ENCODE results near the gene TTC9C.
A peak's percentile ranks its signal among the peaks of the same experiment; 100 is the strongest.
"Not testable (repeated sequence)": the region's sequence is repeated elsewhere in the genome, so short reads cannot be mapped to it uniquely, and the experiment has no call there.

TTC9C gene, protein sequence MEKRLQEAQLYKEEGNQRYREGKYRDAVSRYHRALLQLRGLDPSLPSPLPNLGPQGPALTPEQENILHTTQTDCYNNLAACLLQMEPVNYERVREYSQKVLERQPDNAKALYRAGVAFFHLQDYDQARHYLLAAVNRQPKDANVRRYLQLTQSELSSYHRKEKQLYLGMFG

DNA sequence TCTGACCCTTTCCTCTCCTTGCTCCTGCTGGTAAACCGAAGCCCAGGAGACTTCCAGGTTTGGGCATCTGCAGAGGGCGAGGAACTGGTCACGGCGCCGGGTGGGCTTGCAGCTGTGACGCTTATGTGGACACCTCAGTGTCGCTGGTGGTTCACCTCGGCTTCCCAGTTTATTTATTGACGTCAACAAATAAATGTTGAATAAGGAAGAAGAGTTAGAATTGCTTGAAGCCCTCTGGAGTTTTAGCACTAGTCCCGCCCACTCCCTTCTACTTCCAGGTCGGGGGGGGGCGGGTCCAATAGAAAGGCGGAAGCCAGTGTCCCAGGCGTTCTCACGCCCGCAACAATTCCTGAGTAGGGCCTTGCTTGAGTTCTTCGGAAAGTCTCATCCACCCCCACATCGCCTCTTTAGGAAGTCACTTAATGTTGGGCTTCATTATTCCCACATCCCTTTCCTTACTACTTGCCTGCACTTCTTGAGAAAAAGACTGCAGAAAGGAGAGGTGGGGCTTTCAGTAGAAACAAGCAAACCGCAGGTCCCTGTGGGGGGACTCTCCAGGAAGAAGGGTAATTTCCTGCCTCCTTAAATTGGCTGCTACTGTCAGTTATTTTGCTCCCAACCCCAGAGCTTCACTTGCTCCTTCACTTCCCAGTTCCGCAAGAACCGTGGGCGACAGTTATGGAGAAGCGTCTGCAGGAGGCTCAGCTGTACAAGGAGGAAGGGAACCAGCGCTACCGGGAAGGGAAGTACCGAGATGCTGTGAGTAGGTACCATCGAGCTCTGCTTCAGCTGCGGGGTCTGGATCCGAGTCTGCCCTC lies at the start of gene TTC9C:
TSS of gene TTC9C (plus strand) at position 316 of the 818 bp plus-strand sequence. CDS start at position 679, 363 bp downstream.
- peak; percentile 76 for DNase-seq

GRCh38 chr11:62678770-62679696 lies 49.3 kb upstream of the TTC9C start, which contains the start of gene UBXN1:
TSS of gene UBXN1 (minus strand) at chr11:62679073. CDS start at chr11:62678923, 150 bp downstream.
- peak; percentile 80 for DNase-seq

DNA sequence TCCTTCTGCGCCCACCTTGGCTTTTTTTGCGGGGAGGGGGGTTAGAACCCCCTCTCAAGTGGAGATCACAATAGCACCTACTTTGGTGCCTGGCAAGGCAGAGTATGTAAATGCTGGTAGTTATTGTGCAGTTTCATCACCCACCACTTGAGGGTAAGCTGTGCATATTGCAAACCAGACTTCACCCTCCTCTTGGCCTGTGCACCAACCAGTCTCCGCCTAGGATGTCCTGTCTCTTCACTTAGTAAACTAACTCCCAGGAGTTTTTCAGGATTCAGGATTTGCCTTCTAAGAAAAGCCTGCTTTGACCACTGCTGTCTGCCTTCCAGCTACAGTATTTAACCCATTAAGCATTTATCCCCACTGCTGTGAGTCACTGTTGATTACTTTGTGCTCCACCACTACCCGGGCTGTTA lies 47.5 kb upstream of the TTC9C start:
- no peak for DNase-seq

DNA sequence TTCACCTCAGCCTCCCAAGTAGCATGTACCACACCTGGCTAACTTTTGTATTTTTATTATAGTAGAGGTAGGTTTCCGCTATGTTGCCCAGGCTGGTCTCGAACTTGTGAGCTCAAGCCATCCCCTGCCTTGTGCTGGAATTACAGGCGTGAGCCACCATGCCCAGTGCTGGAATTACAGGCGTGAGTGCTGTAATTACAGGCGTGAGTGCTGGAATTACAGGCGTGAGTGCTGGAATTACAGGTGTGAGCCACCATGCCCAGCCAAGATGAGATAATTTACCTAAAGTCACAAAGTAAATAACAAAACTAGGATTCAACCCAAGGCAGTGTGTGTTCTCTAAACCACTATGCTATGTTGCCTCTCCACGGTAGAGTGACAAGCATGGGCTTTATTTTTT lies 45.8 kb upstream of the TTC9C start:
- no peak for DNase-seq

GRCh38 chr11:62687508-62688396 lies 40.5 kb upstream of the TTC9C start:
- no peak for DNase-seq

GRCh38 chr11:62688491-62688890 lies 39.8 kb upstream of the TTC9C start:
- DNase-seq, result no peak

DNA sequence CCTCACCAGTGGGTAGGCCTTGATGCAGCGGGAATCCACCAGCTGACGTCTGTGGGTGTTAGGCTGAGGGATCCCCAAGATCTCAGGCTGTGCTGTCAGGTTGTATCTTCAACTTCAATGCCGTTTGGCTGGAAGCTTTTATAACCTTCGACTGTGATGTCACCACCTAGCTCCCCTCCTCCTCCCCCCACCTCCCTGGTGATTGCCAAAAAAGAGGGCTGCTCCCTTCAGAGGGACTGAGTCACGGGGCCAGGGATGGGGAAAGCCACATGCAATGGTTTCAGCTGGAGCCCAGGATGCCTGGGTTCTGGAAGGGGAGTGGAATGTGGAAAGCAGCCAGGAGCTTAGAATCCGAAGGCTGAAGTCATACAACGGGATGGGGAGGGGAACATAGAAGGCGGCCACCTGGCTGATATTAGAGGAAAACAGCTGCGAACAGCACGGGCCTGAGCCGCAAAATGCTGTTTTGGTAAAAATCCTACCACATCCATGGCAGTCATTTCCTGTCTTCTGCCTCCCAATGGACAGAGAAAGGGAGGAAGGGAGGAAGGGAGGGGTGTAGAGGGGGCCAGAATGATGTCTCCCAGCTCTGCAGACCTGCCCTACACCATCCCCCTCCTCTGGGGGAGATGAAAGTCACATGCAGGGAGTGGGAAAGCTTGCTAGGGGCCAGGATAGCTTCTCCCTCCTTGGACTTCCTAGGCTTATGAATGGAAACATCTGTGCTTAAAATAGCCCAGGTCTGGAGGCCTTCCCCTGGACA lies 38.7 kb upstream of the TTC9C start, which contains the start of gene LRRN4CL:
TSS of gene LRRN4CL (minus strand) at position 110 of the 763 bp plus-strand sequence. CDS start 1,022 bp downstream, outside the sequence.
- no peak for DNase-seq

DNA sequence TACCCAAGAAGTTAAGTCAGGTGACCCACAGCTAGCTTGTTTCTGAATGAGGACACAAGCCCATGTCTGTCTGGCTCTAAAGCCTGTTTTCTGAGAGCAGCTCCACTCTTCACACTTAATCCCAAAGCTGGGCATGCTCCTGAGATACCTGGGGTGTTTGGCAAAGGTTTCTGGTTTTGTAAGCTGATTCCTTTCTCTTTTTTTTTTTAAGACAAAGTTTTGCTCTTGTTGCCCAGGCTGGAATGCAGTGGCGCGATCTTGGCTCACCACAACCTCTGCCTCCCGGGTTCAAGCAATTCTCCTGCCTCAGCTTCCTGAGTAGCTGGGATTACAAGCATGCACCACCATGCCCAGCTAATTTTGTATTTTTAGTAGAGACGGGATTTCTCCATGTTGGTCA lies 34.7 kb upstream of the TTC9C start:
- DNase-seq, result not testable (repeated sequence)

DNA sequence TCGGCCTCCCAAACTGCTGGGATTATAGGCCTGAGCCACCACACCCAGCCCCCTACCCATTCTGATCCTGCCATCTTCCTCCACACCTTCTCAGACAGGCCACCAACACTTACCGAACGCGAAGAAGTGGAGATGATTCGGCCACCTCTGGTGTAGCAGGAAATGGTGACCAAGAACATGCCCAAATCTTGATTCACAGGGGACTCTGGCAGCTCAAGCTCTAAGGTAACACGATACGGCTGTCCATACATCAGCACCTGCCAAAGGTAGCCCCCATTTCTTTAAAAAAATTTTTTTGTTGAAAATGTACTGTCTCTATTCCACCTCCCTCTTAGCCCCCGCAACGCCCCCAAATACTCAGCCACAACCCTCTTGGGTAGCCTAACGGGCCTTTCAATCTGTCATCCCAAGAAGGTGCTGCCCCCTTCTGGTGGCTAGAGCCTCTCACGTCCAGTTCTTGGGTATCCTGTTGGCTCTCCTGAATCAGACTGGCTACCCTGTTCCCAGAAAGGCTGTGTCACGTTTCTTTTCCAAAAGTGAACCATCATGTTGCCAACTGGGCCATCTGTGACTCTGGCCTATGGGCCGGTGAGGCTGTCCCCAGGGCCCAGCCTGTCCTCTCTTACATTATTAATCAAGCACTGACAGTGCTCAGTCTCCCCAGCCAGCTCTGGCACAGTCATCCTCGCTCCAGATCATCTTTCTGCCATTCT lies 33.7 kb upstream of the TTC9C start:
- no peak for DNase-seq

GRCh38 chr11:62702246-62702645 lies 26.0 kb upstream of the TTC9C start:
- DNase-seq, result no peak

DNA sequence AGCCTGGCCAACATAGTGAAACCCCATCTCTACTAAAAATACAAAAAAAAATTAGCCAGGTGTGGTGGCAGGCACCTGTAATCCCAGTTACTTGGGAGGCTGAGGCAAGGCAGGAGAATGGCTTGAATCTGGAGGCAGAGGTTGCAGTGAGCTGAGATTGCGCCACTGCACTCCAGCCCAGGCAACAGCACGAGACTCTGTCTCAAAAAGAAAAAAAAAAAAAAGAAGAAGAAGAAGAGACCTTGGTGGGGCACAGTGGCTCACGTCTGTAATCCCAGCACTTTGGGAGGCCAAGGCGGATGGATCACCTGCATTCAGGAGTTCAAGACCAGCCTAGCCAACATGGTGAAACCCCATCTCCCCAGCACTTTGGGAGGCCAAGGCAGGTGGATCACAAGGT lies 24.4 kb upstream of the TTC9C start:
- DNase-seq, result not testable (repeated sequence)

- DNase-seq, result no peak
Measured at GRCh38 chr11:62705413-62705812, 22.9 kb upstream of the TTC9C start.

- peak; percentile 75 for DNase-seq
Measured at GRCh38 chr11:62705880-62706849, 22.1 kb upstream of the TTC9C start.

GRCh38 chr11:62706850-62707247 lies 21.4 kb upstream of the TTC9C start:
- no peak for DNase-seq

- peak; percentile 20 for DNase-seq
Measured at GRCh38 chr11:62707277-62707861, 20.9 kb upstream of the TTC9C start, which contains the start of the genes BSCL2 and GNG3. TSS of gene BSCL2 (minus strand) at chr11:62707424. CDS start at chr11:62707195, 229 bp downstream. TSS of gene GNG3 (plus strand) at chr11:62707676. CDS start at chr11:62708296, 620 bp downstream.

GRCh38 chr11:62708392-62708791 lies 19.9 kb upstream of the TTC9C start:
- no peak for DNase-seq

DNA sequence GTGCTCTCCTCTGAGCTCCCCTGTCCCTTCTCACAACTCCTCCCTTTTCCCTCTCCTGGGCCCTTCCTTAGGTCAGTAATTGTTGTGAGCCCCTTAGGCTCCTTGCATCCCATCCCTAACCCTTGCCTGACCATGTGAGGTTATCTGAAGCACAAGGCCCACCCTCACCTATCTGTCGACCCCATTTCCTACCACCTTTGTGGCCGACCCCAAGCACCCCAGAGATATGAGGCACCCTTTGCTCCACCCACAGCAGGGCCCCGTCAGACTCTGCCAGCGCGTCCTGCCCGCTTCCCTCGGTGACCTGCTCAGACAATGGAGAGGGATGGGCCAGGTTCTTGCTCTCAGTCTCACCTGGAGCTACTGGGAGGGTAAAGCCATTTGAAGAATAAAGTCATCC lies 19.5 kb upstream of the TTC9C start:
- no peak for DNase-seq

DNA sequence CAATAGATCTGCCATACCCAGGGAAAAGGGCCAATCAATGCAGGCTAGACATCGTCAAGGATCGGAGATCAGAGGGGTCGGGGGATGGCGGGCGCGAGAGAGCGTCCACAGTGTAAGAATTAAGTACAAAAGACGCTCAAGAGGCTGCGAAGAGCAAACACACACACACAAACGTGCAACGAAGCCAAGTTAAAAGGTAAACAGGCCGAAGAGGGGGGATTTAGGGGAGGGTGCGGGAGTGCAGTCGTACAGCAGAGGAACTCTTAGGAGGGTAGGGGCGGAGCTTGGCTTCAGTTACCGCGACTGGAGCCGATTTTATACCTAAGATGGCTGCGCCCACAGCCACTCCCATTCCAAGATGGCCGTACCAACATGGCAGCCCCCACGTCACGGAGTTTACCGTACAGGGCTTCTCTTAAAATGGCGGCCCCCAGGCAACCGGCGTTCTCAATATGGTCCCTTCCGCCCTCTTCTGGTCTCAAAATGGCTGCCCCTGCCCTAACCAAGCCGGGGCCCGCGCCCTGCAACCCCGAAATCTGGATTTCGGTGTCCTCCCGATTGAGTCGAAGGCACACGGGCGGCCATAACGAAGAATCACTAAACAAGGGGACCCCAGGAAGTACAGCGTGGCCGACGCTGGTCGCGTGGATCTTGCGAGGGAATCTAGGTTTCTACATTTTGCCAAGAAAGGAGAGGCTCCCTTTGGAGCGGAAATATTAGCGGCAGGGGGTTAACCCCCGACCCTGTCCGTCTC lies 18.9 kb upstream of the TTC9C start:
- peak; percentile 96 for DNase-seq

Measured in NCI-H187 treated with DMSO at 0.1 percent for 48 hours (cell line).